ENCODE results near the gene EPHB2.

EPHB2 gene

GRCh38 chr1:22892789-22893188 lies 182.2 kb downstream of the EPHB2 start:
- DNase-seq: peak; percentile 13

GRCh38 chr1:22893292-22893691 lies 182.7 kb downstream of the EPHB2 start:
- no peak for DNase-seq

- DNase-seq: no peak
Measured at GRCh38 chr1:22895357-22895756, 184.7 kb downstream of the EPHB2 start.

- DNase-seq: no peak
Measured at GRCh38 chr1:22896184-22896583, 185.5 kb downstream of the EPHB2 start.

- DNase-seq: no peak
Measured at GRCh38 chr1:22900451-22900850, 189.8 kb downstream of the EPHB2 start.

GRCh38 chr1:22903113-22903512 lies 192.5 kb downstream of the EPHB2 start:
- no peak for DNase-seq

GRCh38 chr1:22906968-22907367 lies 196.3 kb downstream of the EPHB2 start:
- DNase-seq: no peak

- no peak for DNase-seq
Measured at GRCh38 chr1:22907528-22907927, 196.9 kb downstream of the EPHB2 start.

GRCh38 chr1:22908880-22909426 lies 198.3 kb downstream of the EPHB2 start:
- DNase-seq: no peak

- no peak for DNase-seq
Measured at GRCh38 chr1:22910286-22910685, 199.6 kb downstream of the EPHB2 start.

- DNase-seq: no peak
Measured at GRCh38 chr1:22910986-22911651, 200.5 kb downstream of the EPHB2 start.

- no peak for DNase-seq
Measured at GRCh38 chr1:22912311-22912710, 201.7 kb downstream of the EPHB2 start.

- DNase-seq: no peak
Measured at GRCh38 chr1:22913421-22914141, 202.9 kb downstream of the EPHB2 start.

- DNase-seq: no peak
Measured at GRCh38 chr1:22914156-22914555, 203.5 kb downstream of the EPHB2 start.

- no peak for DNase-seq
Measured at GRCh38 chr1:22914633-22915217, 204.1 kb downstream of the EPHB2 start.

- DNase-seq: no peak
Measured at GRCh38 chr1:22915231-22915630, 204.6 kb downstream of the EPHB2 start.

GRCh38 chr1:22915816-22916470 lies 205.3 kb downstream of the EPHB2 start:
- no peak for DNase-seq

GRCh38 chr1:22916471-22916820 lies 205.8 kb downstream of the EPHB2 start:
- DNase-seq: peak; percentile 59

- no peak for DNase-seq
Measured at GRCh38 chr1:22917989-22918388, 207.3 kb downstream of the EPHB2 start.

GRCh38 chr1:22918644-22919043 lies 208.0 kb downstream of the EPHB2 start:
- DNase-seq: no peak

- DNase-seq: no peak
Measured at GRCh38 chr1:22919341-22920025, 208.8 kb downstream of the EPHB2 start.

GRCh38 chr1:22920026-22920733 lies 209.5 kb downstream of the EPHB2 start:
- DNase-seq: no peak

All from DMS79 treated with DMSO at 0.1 percent for 48 hours (cell line).